ENCODE results near the gene IFI6.
"Not testable (repeated sequence)": the region's sequence is repeated elsewhere in the genome, so short reads cannot be mapped to it uniquely, and the experiment has no call there.

Gene IFI6

DNA sequence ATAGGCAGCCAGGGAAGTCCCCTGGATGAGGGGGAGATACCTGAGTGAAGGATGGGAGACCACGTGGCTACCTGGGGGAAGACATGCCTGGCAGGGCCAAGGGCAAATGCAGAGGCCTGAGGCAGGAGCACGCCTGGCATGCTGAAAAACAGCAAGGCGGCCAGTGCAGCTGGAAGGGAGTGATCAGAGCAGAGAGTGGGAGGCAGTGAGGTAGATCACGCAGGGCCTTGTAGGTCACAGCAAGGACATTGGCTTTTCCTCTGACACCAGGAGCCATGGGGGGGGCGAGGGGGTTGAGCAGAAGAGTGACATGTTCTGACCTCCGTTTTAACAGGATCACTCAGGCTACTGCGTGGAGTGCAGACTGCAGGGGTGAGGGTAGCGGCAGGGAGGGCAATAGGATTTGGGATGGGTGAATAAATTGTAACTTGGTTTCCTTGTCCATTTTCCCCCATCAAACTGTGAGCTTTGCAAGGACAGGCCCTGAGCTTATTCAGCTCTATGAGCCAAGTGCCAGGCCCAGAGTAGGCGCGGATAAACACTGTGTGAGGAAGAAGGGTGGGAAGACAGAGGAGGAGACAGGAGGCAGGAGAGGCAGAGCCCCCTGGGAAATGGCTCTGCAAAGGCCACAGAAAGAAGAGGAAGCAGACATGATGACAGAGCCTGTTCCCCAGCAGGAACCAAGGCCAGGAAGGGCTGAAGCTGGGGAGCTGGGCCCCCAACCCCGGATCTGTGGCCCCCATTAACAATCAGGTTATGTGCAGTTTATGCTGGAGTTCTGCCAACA lies 16.6 kb downstream of the IFI6 start:
- peak in 2 of 10 donors; percentile 46 to 59 for DNase-seq
- intact Hi-C loops (cut with DNase I) = no loop called here

DNA sequence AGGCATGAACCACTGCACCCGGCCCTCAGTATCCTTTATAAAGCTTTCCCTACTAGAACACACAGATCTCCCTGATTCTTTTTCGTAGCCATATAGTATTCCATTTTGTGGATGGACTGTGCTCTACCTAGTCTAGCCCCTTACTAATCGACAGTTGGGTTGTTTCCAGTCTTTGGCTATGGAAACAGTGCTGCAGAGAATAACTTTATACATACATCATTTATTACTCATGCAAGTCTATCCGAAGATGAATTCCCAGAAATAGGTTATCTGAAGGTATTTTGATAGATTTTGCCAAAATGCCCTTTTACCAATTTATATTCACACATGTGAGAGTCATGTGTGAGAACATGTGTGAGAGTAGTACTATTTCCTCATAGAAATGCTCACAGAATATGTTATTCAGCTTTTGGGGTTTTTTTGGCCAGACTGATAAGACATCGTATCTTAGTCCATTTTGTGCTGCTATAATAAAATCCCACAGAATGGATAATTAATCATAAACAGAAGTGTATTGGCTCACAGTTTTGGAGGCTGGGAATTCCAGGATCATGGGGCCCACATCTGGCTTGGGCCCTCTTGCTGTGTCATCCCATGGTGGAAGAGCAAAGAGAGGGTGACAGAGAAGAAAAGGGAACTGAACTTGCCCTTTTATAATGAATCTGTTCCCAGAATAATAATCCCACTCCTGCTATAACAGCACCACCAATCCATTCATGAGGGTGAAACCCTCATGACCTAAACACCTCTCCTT lies 19.7 kb downstream of the IFI6 start:
- DNase-seq = peak in 2 of 10 donors; percentile 4

DNA sequence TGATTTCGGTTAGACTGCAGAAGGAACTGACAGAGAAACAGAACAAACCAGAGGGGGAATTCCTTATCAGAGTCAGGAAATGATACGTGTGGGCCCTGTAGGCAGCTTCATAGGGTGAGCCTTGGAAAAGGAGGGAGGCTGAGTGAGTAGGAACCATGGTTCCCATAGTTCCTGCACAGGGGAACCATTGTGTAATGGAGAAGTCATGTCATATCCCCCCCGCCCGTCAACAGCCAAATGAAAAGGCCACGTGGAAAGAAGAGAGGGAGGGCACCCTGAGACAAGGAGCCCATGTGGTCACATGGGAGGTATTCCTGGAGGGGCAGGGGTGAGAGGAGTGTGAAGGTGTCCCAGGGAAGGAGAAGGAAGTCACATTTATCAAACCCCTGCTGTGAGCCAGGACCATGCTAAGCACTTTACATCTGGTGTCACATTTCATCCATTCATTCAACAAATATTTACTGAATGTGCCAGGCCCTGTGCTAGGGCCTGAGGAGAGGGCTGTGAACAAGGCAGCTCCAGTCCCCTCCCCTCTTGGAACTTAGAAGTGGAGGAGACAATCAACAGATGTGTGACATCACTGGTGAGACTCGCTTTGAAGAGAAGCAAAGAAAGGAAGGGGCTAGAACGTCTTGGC lies 21.3 kb downstream of the IFI6 start:
- intact Hi-C loops (cut with DNase I) = no loop called here
- peak in 3 of 10 donors; percentile 8 to 59 (median 21) for DNase-seq

More for the DNA sequence above, 19.7 kb downstream of the IFI6 start:
- intact Hi-C loops (cut with DNase I) = no loop called here

DNA sequence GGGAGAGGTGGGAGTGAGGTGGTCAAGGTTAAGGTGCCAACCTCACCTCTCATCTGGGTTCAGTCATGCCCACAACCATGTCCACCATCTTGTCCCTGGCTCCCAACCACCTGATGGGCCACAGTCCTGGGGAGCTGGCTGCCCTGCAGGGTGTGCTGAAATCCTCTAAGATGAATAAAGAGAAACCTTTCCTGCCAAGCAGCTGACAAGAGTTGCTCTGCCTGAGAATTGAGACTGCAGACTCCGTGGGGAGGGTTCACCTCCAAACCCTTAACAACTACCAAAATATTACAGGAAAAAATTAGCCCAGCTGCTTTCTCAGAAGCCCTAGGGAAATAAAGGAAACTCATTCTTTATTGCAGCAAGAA lies 21.8 kb downstream of the IFI6 start:
- intact Hi-C loops (cut with DNase I) = no loop called here
- peak in 3 of 10 donors; percentile 11 to 69 (median 22) for DNase-seq

DNA sequence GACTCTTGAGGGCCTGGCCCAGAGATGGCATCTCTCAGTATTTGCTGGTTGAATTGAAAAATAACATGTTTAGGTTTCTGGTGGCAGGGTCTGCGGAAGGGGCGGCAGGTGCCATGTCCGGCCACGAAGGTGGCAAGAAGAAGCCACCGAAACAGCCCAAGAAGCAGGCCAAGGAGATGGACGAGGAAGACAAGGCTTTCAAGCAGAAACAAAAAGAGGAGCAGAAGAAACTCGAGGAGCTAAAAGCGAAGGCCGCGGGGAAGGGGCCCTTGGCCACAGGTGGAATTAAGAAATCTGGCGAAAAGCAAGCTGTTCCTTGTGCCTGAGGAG lies 22.7 kb downstream of the IFI6 start:
- peak in 3 of 10 donors; percentile 19 to 77 (median 52) for DNase-seq

DNA sequence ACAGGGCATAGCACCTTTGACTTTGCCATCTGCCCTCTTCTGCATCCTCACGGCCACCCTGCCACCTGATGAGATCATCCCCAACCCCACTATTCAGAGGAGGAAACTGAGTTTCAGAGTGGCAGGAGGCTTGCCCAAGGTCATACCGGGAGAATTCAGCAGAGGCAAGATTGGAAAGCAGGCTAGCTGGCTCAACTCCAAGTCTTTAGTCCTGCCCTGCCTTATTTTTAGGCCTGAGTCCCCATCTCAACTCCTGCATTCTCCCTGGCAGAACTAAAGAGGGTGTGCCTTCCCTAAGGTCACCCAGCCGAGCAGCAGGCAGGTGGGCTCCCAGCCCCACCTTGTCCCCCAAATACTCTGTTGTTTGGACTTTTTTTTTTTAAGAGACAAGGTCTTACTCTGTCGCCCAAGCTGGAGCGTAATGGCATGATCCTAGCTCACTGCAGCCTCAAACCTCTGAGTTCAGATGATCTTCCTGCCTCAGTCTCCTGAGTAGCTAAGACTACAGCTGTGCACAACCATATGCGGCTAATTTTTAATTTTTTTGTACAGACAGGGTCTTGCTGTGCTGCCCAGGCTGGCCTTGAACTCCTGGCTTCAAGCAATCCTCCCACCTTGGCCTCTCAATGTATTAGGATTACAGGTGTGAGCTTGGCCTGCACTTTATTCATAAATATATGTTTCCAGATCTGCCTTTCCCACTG lies 23.2 kb downstream of the IFI6 start:
- intact Hi-C loops (cut with DNase I) = no loop called here

More for the DNA sequence above, 22.7 kb downstream of the IFI6 start:
- intact Hi-C loops (cut with DNase I) = no loop called here

DNA sequence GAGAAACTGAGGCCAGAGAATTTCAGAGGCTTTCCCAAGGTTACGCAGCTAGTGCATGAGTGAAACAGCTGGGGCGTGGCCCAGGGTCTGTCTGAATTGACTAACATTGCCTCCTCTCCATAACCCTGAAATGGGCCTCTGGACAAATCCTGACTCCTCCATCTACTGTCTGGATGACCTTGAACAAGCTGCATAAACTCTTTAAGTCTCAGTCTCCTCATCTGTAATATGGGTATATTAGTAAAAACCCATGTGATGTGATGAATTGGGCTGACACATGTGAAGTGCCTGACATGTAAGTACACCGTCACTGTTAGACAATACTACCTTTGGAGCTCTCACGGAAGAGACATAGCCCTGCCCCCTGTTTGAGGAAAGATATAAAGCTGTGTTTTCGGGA lies 24.7 kb downstream of the IFI6 start:
- intact Hi-C loops (cut with DNase I) = no loop called here
- peak in 2 of 10 donors; percentile 8 to 40 for DNase-seq

More for the DNA sequence above, 23.2 kb downstream of the IFI6 start:
- peak in 3 of 10 donors; percentile 4 to 13 (median 12) for DNase-seq

DNA sequence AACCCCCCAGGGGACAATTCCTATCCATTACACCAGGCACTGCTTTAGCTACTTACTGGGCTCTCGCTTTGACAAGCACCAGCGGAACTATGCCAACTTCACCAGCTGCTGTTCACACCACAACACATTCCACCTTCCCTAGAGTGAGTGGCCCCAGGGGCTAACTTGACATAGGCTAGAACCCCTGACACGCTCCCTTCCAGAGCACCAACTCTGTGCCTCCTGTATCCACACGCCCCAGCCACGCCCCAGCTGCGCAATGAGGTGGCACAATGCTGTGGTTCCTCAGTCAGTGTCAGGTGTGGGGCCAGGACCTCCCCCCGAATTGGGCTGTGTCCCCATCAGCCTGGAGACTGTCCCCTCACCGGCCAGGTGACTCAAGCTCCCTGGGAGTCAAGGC lies 25.3 kb downstream of the IFI6 start:
- peak in 2 of 10 donors; percentile 62 to 64 for DNase-seq
- intact Hi-C loops (cut with DNase I) = no loop called here

DNA sequence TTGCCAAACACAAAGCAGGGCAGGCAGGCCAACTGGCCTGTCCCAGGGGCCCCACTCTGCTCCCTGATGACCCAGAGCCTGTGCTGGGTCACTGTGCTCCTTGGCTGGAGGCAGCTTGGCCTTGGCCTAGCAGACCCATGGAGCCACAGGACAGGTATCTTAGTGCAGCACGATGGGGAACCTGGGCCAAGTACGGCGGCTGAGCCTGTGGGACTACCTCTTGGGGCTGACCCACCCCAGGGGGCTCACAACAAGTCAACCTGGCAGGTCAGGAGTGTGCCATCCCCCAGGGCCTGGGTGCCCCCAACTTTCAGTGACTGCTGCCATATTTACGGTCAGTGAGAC lies 26.9 kb downstream of the IFI6 start:
- intact Hi-C loops (cut with DNase I) = no loop called here
- peak in 2 of 10 donors; percentile 48 to 58 for DNase-seq

DNA sequence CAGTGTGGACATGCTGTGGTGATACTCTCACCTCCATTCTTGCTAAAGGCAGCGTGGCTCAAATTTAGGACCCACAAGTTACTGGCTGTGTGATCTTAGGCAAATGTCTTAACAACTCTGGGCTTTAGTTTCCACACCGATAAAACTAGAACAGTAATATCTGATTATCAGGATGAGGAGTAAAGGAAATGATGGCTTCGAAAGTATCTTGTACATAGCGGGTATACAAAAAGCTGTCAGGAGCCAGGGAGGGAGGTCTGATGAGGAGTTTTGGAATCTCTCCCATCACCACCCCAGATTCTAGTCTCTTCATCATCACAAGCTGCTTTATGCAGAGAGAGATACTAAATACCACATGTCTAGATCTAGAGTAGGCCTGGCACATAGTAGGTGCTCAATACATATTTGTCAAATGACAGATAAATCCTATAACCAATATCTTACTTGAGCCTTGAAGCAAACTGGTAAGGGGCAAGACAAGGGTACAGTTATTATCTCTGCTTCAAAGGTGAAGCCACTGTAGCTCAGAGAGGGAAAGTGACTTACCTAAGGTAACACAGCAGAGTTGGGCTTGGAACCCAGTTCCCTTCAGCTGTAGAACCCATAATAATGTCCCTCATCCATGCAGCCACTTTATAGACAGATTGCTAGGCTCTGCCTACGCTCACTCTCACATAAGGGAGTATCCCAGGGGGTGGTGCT lies 27.5 kb downstream of the IFI6 start:
- no peak for DNase-seq
- intact Hi-C loops (cut with DNase I) = no loop called here

DNA sequence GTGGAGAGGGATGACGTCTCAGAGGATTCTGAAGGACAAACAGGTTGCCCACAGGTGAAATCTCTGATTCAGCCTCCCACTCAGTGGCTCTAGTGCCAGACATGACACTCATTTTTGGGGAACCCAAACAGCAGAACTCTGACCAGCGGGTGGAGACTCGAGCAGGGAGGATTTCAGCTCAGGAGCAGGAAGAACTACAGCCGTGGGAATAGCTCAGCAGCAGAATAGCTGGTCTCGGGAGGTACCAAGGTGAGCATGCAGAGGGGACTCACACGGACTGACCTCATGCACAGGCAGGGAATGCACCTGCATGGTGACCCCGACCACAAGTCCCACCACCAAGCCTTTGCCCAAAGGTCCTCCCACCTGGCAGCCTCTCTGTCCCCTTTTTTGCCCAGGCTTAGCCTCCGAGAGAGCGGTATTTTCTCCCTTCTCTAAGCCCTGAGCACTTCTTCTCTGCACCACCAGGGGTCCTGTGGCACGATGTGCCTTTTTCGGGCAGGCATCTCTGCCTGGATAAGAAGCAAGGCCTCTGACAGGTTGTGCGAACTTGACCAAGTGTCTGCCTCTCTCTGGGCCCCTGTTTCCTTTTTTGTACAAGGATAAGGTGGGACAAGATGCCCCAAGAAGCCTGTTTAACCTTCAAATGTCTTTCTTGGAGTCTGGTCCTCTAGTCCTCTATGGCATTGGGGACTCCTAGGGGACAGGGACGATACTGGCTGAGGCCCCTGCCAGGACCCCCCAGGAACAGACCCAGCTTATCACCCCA lies 28.2 kb downstream of the IFI6 start:
- peak in 2 of 10 donors; percentile 74 to 88 for DNase-seq
- intact Hi-C loops (cut with DNase I) = no loop called here

DNA sequence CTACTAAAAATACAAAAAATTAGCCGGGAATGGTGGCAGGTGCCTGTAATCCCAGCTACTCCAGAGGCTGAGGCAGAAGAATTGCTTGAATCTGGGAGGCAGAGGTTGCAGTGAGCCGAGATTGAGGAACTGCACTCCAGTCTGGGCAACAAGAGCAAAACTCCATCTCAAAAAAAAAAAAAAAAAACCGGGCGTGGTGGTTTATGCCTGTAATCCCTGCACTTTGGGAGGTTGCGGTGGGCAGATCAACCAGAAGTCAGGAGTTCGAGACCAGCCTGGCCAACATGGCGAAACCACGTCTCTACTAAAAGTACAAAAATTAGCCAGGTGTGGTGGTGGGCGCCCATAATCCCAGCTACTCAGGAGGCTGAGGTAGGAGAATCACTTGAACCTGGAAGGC lies 31.5 kb downstream of the IFI6 start:
- intact Hi-C loops (cut with DNase I) = not testable (repeated sequence)
- DNase-seq = peak in 2 of 10 donors; percentile 4 to 54

DNA sequence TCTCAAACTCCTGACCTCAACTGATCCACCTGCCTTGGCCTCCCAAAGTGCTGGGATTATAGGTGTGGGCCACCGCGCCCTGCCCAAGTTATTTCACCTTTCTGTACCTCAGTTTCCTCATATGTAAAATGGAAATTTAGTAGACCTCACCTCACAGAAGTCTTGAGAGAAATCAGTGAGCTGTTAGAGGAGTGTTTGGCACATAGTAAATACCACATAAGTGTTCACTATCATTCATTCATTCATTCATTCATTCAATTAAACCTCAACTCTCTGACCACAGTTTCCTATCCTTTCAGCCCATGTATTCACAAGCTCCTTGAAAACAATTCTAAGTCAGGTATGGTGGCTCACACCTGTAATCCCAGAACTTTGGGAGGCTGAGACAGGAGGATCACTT lies 33.2 kb downstream of the IFI6 start:
- intact Hi-C loops (cut with DNase I) = no loop called here
- DNase-seq = peak in 2 of 10 donors; percentile 3 to 8

DNA sequence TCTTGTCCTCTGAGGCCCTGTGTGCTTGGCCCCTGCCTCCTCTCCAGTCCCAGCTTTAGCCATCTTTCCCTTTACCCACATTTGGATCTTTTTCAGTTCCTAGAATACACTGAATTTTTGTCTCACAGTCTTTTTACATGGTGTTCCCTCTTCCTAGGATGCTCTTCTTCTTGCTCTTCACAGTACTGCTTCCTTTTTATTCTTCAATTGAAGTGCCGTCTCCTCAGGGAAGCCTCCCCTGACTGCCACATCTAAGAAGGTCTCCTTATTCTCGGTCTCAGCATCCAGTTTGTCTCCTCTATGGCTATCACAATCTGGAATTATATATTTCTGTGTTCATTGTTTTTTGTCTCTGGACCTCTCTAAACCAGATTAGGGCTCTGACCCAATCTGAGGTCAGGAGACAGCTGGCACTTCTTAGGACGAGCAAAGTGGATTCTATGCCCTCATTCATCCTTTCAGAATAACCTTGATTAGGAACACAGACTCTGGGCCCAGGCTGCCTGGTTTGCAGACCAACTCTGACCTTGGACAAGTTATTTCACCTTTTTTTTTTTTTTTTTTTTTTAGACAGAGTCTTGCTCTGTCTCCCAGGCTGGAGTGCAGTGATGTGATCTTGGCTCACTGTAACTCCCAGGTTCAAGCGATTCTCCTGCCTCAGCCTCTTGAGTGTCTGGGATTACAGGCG lies 33.8 kb downstream of the IFI6 start:
- peak in 2 of 10 donors; percentile 13 to 32 for DNase-seq
- intact Hi-C loops (cut with DNase I) = no loop called here

DNA sequence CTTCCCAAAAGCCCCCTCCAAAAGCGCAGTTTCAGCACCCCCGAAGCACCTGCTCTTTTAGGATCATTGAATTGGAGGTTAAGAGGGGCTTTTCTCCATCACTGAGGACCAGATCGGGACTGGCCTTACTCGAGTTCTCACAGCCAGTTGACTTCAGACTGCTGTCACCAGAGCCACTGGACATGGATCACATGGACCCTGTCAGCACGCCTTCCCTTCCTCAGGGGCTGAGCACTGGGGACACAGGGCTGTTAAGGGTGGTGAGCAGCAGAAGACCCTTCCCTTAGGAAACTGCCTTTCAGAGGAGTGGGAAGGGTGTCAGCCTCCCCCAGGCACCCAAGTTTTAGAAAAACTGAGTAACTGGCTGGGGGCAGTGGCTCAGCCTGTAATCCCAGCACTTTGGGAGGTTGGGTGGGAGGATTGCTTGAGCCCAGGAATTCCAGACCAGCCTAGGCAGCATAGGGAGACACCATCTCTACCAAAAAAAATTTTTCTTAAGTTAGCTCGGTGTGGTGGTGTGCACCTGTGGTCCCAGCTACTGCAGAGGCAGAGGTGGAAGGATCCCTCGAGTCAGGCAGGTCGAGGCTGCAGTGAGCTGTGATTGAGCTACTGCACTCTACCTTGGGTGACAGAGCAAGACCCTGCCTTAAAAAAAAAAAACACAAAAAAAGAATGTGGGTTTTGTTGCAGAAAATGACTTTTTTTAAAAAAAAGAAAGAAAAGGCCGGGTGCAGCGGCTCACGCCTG lies 36.4 kb downstream of the IFI6 start:
- intact Hi-C loops (cut with DNase I) = no loop called here
- peak in 2 of 10 donors; percentile 15 to 51 for DNase-seq

DNA sequence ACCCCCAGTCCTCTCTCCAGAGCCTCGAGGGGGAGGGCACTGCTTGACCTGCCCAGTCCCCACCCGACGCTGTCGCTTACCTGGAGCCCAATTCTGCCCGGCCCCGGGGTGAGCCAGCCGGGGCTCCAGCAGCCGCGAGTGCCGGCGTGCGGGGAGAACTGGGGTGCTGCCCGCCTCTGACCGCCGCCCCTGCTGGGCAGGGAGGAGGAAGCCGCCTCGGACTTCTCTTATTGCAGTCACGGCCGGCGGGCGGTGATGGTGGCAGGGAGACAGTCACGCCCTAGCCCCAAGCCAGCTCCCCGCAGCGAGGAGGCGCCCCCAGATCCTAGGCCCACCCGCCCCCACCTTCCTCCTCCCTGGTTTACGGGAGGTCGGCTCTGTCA lies 37.0 kb downstream of the IFI6 start, which contains the start of gene FGR:
Gene FGR, minus strand, starts transcription at position 201 of the 383 bp plus-strand sequence. CDS start 11,269 bp downstream, outside the sequence.
- intact Hi-C loops (cut with DNase I) = no loop called here
- peak in 2 of 10 donors; percentile 55 to 69 for DNase-seq

DNA sequence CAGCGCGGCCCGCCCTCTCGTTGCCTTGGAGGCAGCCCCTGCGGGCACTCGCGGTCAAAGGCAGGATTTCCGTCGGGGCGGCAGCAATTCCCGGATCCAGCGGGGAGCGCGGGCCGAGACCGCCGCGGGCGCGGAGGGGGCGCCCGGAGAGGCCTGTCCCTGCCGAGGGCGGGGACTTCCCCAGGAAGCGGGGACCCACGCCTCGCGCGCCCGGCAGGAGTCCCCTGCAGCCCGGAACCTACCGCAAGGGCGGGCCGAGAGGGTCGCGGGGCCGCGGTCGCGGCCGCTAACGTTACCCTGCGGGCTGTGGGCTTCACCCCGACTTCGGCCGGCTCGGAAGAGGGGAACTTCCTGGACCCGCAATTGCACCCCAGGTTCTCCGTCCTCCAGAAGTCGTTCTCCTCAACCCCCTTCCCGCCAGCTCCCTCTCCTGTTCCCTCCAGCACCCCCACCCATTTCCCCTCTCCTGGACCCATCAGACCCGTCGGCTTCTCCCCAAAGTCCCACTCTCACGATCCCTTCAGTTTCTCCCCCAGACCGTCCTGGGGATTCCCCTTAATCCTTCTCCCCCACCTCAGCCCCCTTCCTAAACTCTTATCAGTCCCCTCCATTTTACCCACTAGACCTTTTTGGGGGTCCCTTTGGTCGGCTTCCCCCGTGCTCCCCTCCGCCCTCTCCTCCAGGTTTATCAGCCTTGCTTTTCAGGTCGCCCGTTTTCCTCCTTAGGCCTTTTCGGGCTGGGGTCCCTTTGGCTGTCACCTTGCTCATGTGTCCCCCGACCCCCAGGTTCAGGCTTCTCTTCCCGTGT lies 37.6 kb downstream of the IFI6 start:
- DNase-seq = peak in 2 of 10 donors; percentile 57 to 69

More for the DNA sequence above, 37.6 kb downstream of the IFI6 start:
- intact Hi-C loops (cut with DNase I) = no loop called here
